Stimulated activated CD8-positive, alpha-beta memory T cell treated with anti-CD3 and anti-CD28 coated beads, Interleukin-7, amount 100 ng/mL, for 4 hours (primary cell): Measurements from ENCODE around the gene SCNM1.
"Not testable (repeated sequence)": the region's sequence is repeated elsewhere in the genome, so short reads cannot be mapped to it uniquely, and the experiment has no call there.

Experiments used
- DNase-seq, 2 donors: peaks; one replicate each; pipeline ENCODE4 v3.0.0-alpha.2; 2020; ENCODE audit warnings: low read depth in 2 of 2

Gene SCNM1

GRCh38 chr1:151193304-151193703, 27.4 kb downstream of the SCNM1 start:
- DNase-seq: no peak

DNA sequence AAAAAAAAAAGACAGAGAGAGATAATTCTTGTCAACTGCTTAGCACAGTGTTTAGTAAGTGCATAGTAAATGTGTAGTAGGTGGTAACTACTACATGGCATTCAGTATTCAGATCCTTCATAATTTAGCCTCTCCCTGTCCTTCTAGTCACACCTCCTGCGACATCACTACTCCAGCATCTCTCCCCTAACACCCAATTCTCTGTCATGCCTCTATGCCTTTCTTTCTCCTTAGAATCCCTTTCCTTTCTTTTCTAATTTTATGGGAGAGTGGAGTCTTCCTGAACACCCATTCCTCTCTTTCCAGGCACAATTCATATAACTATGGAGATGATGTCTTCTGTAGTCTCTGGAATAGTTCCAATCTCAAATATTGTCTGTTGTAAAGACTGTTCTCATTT, 27.9 kb downstream of the SCNM1 start:
- DNase-seq: no peak

GRCh38 chr1:151194894-151195594, 29.1 kb downstream of the SCNM1 start:
- DNase-seq: not testable (repeated sequence)

DNA sequence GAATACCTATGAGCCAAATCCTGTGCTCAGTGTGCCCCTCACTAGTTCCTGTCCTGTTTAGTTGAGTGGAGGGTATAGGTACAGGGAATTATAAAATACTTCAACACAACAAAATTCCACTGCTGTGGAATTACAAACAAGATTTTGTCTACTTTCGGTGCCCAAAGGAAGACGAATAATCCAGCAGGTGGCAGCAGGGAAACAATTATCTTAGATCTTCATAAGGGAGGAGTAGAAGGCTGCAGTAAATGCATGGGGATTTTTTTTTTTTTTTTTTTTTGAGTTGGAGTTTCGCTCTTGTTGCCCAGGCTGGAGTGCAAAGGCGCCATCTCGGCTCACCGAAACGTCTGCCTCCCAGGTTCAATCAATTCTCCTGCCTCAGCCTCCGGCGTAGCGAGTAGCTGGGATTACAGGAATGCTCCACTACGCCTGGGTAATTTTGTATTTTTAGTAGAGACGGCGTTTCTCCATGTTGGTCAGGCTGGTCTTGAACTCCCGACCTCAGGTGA, 30.4 kb downstream of the SCNM1 start:
- peak; percentile 5 to 21 for DNase-seq

DNA sequence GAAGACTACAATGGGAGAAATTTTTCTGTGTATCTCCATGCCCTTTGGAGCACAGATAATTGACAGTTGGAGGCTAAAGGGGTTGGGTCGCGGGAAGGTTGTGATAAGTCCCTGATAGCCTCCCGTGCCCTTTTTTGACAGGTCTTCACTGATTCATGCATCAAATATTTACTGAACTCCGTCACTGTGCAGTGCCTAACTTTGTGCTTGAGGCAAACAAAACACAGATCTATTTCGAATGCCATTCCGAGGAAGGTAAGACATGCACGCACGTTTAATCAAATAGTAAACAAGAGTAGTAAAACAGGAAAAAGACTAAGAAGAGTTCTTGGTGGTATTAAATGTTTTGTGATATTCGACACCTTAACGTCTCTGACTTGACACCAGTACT, 31.9 kb downstream of the SCNM1 start:
- no peak for DNase-seq

DNA sequence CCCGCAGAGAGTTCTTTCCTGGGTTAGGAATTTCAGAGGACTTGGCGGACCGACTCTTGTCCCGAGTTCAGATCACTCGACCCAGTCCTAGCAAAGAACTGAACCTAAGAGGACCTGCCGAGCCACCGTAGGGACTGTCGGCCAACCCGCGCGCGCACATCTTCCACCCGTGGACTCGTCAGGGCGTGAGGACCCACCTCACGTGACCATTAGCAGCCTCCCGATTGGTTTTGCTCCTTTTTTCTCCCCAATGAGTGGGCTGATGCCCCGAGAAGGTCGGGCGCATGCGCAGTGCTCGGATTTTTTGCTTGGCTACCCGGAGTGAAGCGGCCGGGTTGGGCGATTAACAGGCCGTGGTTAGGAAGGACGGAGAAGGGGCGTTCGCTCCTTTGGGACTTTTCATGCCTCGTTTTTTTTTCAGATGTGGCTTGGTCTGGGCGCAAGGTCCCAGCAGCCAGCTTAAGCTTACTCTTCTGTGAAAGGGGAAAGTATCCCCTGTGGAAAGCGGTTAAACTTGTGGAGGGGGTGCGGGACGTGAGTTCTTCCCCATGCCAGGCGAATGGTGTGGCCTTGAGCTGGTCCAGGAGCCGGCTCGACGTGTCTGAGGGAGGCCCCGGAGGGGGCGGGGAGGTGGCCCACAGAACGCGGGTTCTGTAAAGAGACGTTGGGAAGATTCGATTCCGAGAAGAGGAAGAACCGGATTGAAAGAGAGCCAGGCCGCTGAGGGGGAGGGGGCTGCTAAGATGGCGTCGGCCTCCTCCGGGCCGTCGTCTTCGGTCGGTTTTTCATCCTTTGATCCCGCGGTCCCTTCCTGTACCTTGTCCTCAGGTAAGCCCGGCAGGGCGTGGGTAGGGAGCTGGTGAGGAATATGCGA, 32.5 kb downstream of the SCNM1 start, which contains the start of gene PIP5K1A:
Gene PIP5K1A (plus strand): TSS at position 299 of the 874 bp plus-strand sequence. CDS start 445 bp downstream, at position 744.
- peak; percentile 97 to 98 for DNase-seq

DNA sequence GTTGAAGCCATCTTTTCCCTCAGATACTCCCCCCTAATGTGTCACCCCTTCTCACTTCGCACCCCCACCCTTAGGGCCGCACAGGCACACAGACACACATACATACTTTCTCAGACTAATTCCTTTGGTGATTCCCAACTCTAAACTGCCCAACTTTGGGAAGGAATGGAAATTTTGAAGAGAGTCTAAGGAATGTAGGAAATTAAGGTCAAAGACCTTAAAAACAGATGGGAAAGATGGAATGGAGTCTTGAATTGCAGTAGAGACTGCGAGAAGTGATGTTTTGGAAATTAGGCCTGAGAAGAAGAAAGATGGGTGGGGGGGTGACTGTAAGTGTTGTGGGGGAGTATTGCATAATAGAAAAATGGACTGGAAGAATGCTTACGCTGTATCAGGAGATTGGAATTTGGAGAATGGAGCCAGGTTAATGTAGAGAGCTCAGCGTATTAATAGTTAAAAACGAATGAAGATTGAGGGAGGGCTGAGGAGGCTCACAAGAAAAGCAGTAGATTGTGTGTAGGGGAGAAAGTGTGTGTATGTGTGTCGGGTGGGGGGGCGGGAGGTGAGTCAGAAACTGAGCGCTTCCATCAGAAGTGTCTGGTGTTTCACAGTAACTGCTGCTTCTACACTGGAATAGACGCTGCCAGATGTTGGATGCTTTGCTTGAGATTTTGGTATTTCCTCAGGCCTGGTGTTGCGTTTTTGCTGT, 34.1 kb downstream of the SCNM1 start:
- peak in 1 of 2 donors; percentile 9 for DNase-seq

GRCh38 chr1:151205381-151205965, 39.5 kb downstream of the SCNM1 start:
- DNase-seq: not testable (repeated sequence)

GRCh38 chr1:151210830-151211229, 44.9 kb downstream of the SCNM1 start:
- no peak for DNase-seq

DNA sequence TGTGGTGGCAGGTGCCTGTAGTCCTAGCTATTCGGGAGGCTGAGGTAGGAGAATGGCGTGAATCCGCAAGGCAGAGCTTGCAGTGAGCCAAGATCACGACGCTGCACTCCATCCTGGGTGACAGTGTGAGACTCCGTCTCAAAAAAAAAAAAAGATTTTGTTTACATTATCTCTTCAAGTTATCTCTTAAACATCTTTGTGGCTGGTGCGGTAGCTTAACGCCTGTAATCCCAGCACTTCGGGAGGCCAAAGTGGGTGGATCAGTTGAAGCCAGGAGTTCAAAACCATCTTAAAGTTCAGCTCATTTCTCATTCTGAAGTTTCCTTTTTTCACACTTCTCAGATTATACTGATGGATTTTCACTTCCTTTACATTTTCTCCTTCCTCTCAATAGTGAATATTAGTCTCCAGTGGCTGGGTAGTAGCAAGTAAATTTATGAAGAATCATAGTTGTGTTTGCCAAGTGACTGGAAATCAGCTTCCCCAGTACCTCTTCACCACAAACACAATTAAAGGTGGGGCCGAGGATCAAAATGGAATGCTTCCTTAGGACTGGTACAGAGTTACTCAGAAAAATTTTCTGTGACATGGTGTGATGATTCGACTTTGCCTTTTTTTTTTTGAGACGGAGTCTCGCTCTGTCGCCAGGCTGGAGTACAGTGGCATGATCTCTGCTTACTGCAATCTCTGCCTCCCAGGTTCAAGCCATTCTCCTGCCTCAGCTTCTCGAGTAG, 46.2 kb downstream of the SCNM1 start:
- DNase-seq: no peak

DNA sequence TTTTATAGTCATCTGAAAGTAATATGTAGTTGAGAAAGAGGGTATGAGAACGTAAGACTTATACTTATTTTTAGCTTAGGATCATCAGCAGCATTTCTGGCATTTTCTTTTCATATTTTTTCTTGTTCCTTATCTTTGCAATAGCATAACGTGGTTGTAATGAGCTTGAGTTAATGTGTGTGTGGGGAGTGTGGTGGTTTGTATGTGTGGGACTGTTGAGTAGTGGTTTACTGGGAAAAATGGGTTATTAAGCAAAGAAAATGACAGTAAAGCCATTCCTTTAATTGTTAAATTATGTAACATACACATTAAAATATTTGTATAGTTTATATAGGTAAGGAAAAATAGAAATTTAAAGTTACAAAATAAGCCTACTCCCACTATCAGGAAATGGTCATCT, 47.6 kb downstream of the SCNM1 start:
- no peak for DNase-seq
